ENCODE measurements around the gene STRN4.
A peak's percentile ranks its signal among the peaks of the same experiment; 100 is the strongest.
"Not testable (repeated sequence)": the region's sequence is repeated elsewhere in the genome, so short reads cannot be mapped to it uniquely, and the experiment has no call there.

STRN4 gene

GRCh38 chr19:46777956-46778645, 31.9 kb upstream of the STRN4 start:
- H3K14ac ChIP-seq (ENCODE audit: low read length in 2 of 2); H4K91ac ChIP-seq (ENCODE audit: low read length); H2BK15ac ChIP-seq (ENCODE audit: low read depth, poor library complexity, severe bottlenecking); H3K23ac ChIP-seq (ENCODE audit: low read length in 2 of 2); H3K4me2 ChIP-seq (ENCODE audit: low read length, poor library complexity, severe bottlenecking); H2AK5ac ChIP-seq (ENCODE audit: low read length, severe bottlenecking); H3K4me1 ChIP-seq (ENCODE audit: control insufficient read depth, insufficient read depth, low read depth, low read length); DNase-seq; H2BK120ac ChIP-seq (ENCODE audit: low read depth, low read length); H3K4ac ChIP-seq (ENCODE audit: low read depth in 1 of 2, low read length in 2 of 2); H3K9me3 ChIP-seq (ENCODE audit: control insufficient read depth, low read length); H3K27me3 ChIP-seq (ENCODE audit: control insufficient read depth in 1 of 2, insufficient read depth in 1 of 2, low read length in 2 of 2); H3K18ac ChIP-seq (ENCODE audit: low read depth in 1 of 2, low read length in 2 of 2); H2AFZ ChIP-seq (ENCODE audit: low read depth, low read length); H2BK5ac ChIP-seq (ENCODE audit: low read depth, low read length, poor library complexity, severe bottlenecking); H3K9ac ChIP-seq (ENCODE audit: low read length); H3K4me3 ChIP-seq (ENCODE audit: insufficient read depth in 1 of 2, low read depth in 1 of 2, low read length in 2 of 2); H3K27ac ChIP-seq (ENCODE audit: low read length, poor library complexity, severe bottlenecking); H2BK12ac ChIP-seq (ENCODE audit: low read length in 2 of 2): not testable (repeated sequence)
- Histone ChIP-seq H3K36me3 (ENCODE audit: control insufficient read depth in 1 of 2, insufficient read depth in 2 of 2, low read depth in 1 of 2, low read length in 2 of 2) (peaks cover 77% of the 10 kb centered on the region in 2 experiments), H4K8ac (ENCODE audit: low read length) (peak overlapping the region; percentile 67), H3K79me1 (replicated peaks; ENCODE audit: low read length, poor library complexity, severe bottlenecking) (peaks cover 27% of the 10 kb centered on the region)
- 96% methylated on average over 9 of the region's 12 CpGs for WGBS

- no peak for DNase-seq
- H4K8ac ChIP-seq (ENCODE audit: low read length) = peak overlapping the region; percentile 19
- no peak overlapping the region for H3K18ac ChIP-seq (ENCODE audit: low read depth in 1 of 2, low read length in 2 of 2)
- H2BK5ac ChIP-seq (ENCODE audit: low read depth, low read length, poor library complexity, severe bottlenecking) = no peak overlapping the region
- H3K36me3 ChIP-seq (ENCODE audit: control insufficient read depth in 1 of 2, insufficient read depth in 2 of 2, low read depth in 1 of 2, low read length in 2 of 2) = peaks cover 68 to 71% of the 10 kb centered on the region in 2 experiments
- no peak overlapping the region for H3K4me2 ChIP-seq (ENCODE audit: low read length, poor library complexity, severe bottlenecking)
- over 99% methylated on average over 28 of the region's 33 CpGs for WGBS
- H3K9me3 ChIP-seq (ENCODE audit: control insufficient read depth, low read length) = no peaks in the 10 kb centered on the region
- H2AK5ac ChIP-seq (ENCODE audit: low read length, severe bottlenecking) = no peak overlapping the region
- H2BK15ac ChIP-seq (ENCODE audit: low read depth, poor library complexity, severe bottlenecking) = no peak overlapping the region
- H3K23ac ChIP-seq (ENCODE audit: low read length in 2 of 2) = no peak overlapping the region
- no peak overlapping the region for H3K9ac ChIP-seq (ENCODE audit: low read length)
- peaks cover 1% of the 10 kb centered on the region for H3K4me1 ChIP-seq (ENCODE audit: control insufficient read depth, insufficient read depth, low read depth, low read length)
- peaks cover 20% of the 10 kb centered on the region for H3K79me1 ChIP-seq (replicated peaks; ENCODE audit: low read length, poor library complexity, severe bottlenecking)
- no peak overlapping the region for H2BK12ac ChIP-seq (ENCODE audit: low read length in 2 of 2)
- H3K14ac ChIP-seq (ENCODE audit: low read length in 2 of 2) = no peak overlapping the region
- H3K4ac ChIP-seq (ENCODE audit: low read depth in 1 of 2, low read length in 2 of 2) = no peak overlapping the region
- peak overlapping the region in 1 of 2 experiments; percentile 0 for H3K4me3 ChIP-seq (ENCODE audit: insufficient read depth in 1 of 2, low read depth in 1 of 2, low read length in 2 of 2)
- no peaks in the 10 kb centered on the region for H3K27me3 ChIP-seq (ENCODE audit: control insufficient read depth in 1 of 2, insufficient read depth in 1 of 2, low read length in 2 of 2)
- H4K91ac ChIP-seq (ENCODE audit: low read length) = no peak overlapping the region
- no peak overlapping the region for H2BK120ac ChIP-seq (ENCODE audit: low read depth, low read length)
- H2AFZ ChIP-seq (ENCODE audit: low read depth, low read length) = no peak overlapping the region
- H3K27ac ChIP-seq (ENCODE audit: low read length, poor library complexity, severe bottlenecking) = no peak overlapping the region
Measured at GRCh38 chr19:46776927-46777911, 31.0 kb upstream of the STRN4 start.

- H3K36me3 ChIP-seq (ENCODE audit: control insufficient read depth in 1 of 2, insufficient read depth in 2 of 2, low read depth in 1 of 2, low read length in 2 of 2) = peaks cover 60 to 65% of the 10 kb centered on the region in 2 experiments
- no peak overlapping the region for H2AFZ ChIP-seq (ENCODE audit: low read depth, low read length)
- no peak overlapping the region for H3K23ac ChIP-seq (ENCODE audit: low read length in 2 of 2)
- H3K9me3 ChIP-seq (ENCODE audit: control insufficient read depth, low read length) = no peaks in the 10 kb centered on the region
- H2BK5ac ChIP-seq (ENCODE audit: low read depth, low read length, poor library complexity, severe bottlenecking) = no peak overlapping the region
- peaks cover 1% of the 10 kb centered on the region for H3K4me1 ChIP-seq (ENCODE audit: control insufficient read depth, insufficient read depth, low read depth, low read length)
- 89% methylated on average over 10 of the region's 11 CpGs for WGBS
- H3K79me1 ChIP-seq (replicated peaks; ENCODE audit: low read length, poor library complexity, severe bottlenecking) = peaks cover 13% of the 10 kb centered on the region
- H2BK15ac ChIP-seq (ENCODE audit: low read depth, poor library complexity, severe bottlenecking) = no peak overlapping the region
- H4K91ac ChIP-seq (ENCODE audit: low read length) = no peak overlapping the region
- H3K4me3 ChIP-seq (ENCODE audit: insufficient read depth in 1 of 2, low read depth in 1 of 2, low read length in 2 of 2) = no peak overlapping the region
- H2BK12ac ChIP-seq (ENCODE audit: low read length in 2 of 2) = no peak overlapping the region
- no peak overlapping the region for H2AK5ac ChIP-seq (ENCODE audit: low read length, severe bottlenecking)
- no peak overlapping the region for H3K14ac ChIP-seq (ENCODE audit: low read length in 2 of 2)
- H4K8ac ChIP-seq (ENCODE audit: low read length) = no peak overlapping the region
- no peak overlapping the region for H2BK120ac ChIP-seq (ENCODE audit: low read depth, low read length)
- H3K4ac ChIP-seq (ENCODE audit: low read depth in 1 of 2, low read length in 2 of 2) = no peak overlapping the region
- no peaks in the 10 kb centered on the region for H3K27me3 ChIP-seq (ENCODE audit: control insufficient read depth in 1 of 2, insufficient read depth in 1 of 2, low read length in 2 of 2)
- H3K18ac ChIP-seq (ENCODE audit: low read depth in 1 of 2, low read length in 2 of 2) = no peak overlapping the region
- no peak overlapping the region for H3K4me2 ChIP-seq (ENCODE audit: low read length, poor library complexity, severe bottlenecking)
- no peak overlapping the region for H3K27ac ChIP-seq (ENCODE audit: low read length, poor library complexity, severe bottlenecking)
- no peak for DNase-seq
- no peak overlapping the region for H3K9ac ChIP-seq (ENCODE audit: low read length)
Measured at GRCh38 chr19:46775642-46776258, 29.5 kb upstream of the STRN4 start.

- Histone ChIP-seq H3K4me3 (ENCODE audit: insufficient read depth in 1 of 2, low read depth in 1 of 2, low read length in 2 of 2) (no peak overlapping the region), H3K4me2 (ENCODE audit: low read length, poor library complexity, severe bottlenecking) (no peak overlapping the region), H3K23ac (ENCODE audit: low read length in 2 of 2) (no peak overlapping the region), H4K91ac (ENCODE audit: low read length) (no peak overlapping the region), H3K79me1 (replicated peaks; ENCODE audit: low read length, poor library complexity, severe bottlenecking) (peaks cover 3% of the 10 kb centered on the region), H3K27me3 (ENCODE audit: control insufficient read depth in 1 of 2, insufficient read depth in 1 of 2, low read length in 2 of 2) (no peaks in the 10 kb centered on the region), H3K9me3 (ENCODE audit: control insufficient read depth, low read length) (no peaks in the 10 kb centered on the region), H2BK120ac (ENCODE audit: low read depth, low read length) (no peak overlapping the region), H3K9ac (ENCODE audit: low read length) (no peak overlapping the region), H3K18ac (ENCODE audit: low read depth in 1 of 2, low read length in 2 of 2) (no peak overlapping the region), H3K27ac (ENCODE audit: low read length, poor library complexity, severe bottlenecking) (no peak overlapping the region), H3K4ac (ENCODE audit: low read depth in 1 of 2, low read length in 2 of 2) (no peak overlapping the region), H2AK5ac (ENCODE audit: low read length, severe bottlenecking) (no peak overlapping the region), H3K4me1 (ENCODE audit: control insufficient read depth, insufficient read depth, low read depth, low read length) (no peaks in the 10 kb centered on the region), H3K36me3 (ENCODE audit: control insufficient read depth in 1 of 2, insufficient read depth in 2 of 2, low read depth in 1 of 2, low read length in 2 of 2) (peaks cover 40% of the 10 kb centered on the region in 2 experiments), H3K14ac (ENCODE audit: low read length in 2 of 2) (no peak overlapping the region), H2BK15ac (ENCODE audit: low read depth, poor library complexity, severe bottlenecking) (no peak overlapping the region), H2BK5ac (ENCODE audit: low read depth, low read length, poor library complexity, severe bottlenecking) (no peak overlapping the region), H2AFZ (ENCODE audit: low read depth, low read length) (no peak overlapping the region), H4K8ac (ENCODE audit: low read length) (no peak overlapping the region), H2BK12ac (ENCODE audit: low read length in 2 of 2) (no peak overlapping the region)
- DNase-seq = no peak
- WGBS = 87% methylated on average over 5 of the region's 7 CpGs
Measured at GRCh38 chr19:46773018-46773399, 26.8 kb upstream of the STRN4 start.
